ENCODE data around the gene CHSY3.

Gene CHSY3

GRCh38 chr5:130055572-130055971 lies 151.3 kb downstream of the CHSY3 start:
- H2BK120ac ChIP-seq (ENCODE audit: low read depth, low read length): no peak overlapping the region
- no peaks in the 10 kb centered on the region for H3K27me3 ChIP-seq (ENCODE audit: control insufficient read depth in 1 of 2, insufficient read depth in 1 of 2, low read length in 2 of 2)
- 75% methylated on average over 4 of the region's 4 CpGs for WGBS
- peaks cover 6% of the 10 kb centered on the region for H3K9me3 ChIP-seq (ENCODE audit: control insufficient read depth, low read length)
- H3K4me3 ChIP-seq (ENCODE audit: insufficient read depth in 1 of 2, low read depth in 1 of 2, low read length in 2 of 2): no peak overlapping the region
- no peak overlapping the region for H3K4ac ChIP-seq (ENCODE audit: low read depth in 1 of 2, low read length in 2 of 2)
- H3K36me3 ChIP-seq (ENCODE audit: control insufficient read depth in 1 of 2, insufficient read depth in 2 of 2, low read depth in 1 of 2, low read length in 2 of 2): no peaks in the 10 kb centered on the region
- no peak overlapping the region for H3K4me2 ChIP-seq (ENCODE audit: low read length, poor library complexity, severe bottlenecking)
- no peak overlapping the region for H2BK12ac ChIP-seq (ENCODE audit: low read length in 2 of 2)
- no peak overlapping the region for H2AFZ ChIP-seq (ENCODE audit: low read depth, low read length)
- H3K9ac ChIP-seq (ENCODE audit: low read length): no peak overlapping the region
- no peak overlapping the region for H3K18ac ChIP-seq (ENCODE audit: low read depth in 1 of 2, low read length in 2 of 2)
- no peak overlapping the region for H4K8ac ChIP-seq (ENCODE audit: low read length)
- no peak overlapping the region for H2AK5ac ChIP-seq (ENCODE audit: low read length, severe bottlenecking)
- no peak overlapping the region for H4K91ac ChIP-seq (ENCODE audit: low read length)
- H3K23ac ChIP-seq (ENCODE audit: low read length in 2 of 2): no peak overlapping the region
- H2BK15ac ChIP-seq (ENCODE audit: low read depth, poor library complexity, severe bottlenecking): no peak overlapping the region
- no peak overlapping the region for H3K27ac ChIP-seq (ENCODE audit: low read length, poor library complexity, severe bottlenecking)
- DNase-seq: no peak
- H2BK5ac ChIP-seq (ENCODE audit: low read depth, low read length, poor library complexity, severe bottlenecking): no peak overlapping the region
- H3K4me1 ChIP-seq (ENCODE audit: control insufficient read depth, insufficient read depth, low read depth, low read length): no peaks in the 10 kb centered on the region
- no peak overlapping the region for H3K14ac ChIP-seq (ENCODE audit: low read length in 2 of 2)
- H3K79me1 ChIP-seq (replicated peaks; ENCODE audit: low read length, poor library complexity, severe bottlenecking): no peaks in the 10 kb centered on the region

GRCh38 chr5:130061746-130062145 lies 157.5 kb downstream of the CHSY3 start:
- WGBS: 100% methylated on average over 1 of the region's 2 CpGs

GRCh38 chr5:130063603-130064002 lies 159.3 kb downstream of the CHSY3 start:
- 100% methylated on average over 1 of the region's 3 CpGs for WGBS

More at GRCh38 chr5:130061746-130062145, 157.5 kb downstream of the CHSY3 start:
- H2BK5ac ChIP-seq (ENCODE audit: low read depth, low read length, poor library complexity, severe bottlenecking): no peak overlapping the region
- H2BK12ac ChIP-seq (ENCODE audit: low read length in 2 of 2): no peak overlapping the region
- H3K9me3 ChIP-seq (ENCODE audit: control insufficient read depth, low read length): peaks cover 6% of the 10 kb centered on the region
- no peak overlapping the region for H4K8ac ChIP-seq (ENCODE audit: low read length)
- H2AFZ ChIP-seq (ENCODE audit: low read depth, low read length): no peak overlapping the region
- no peak overlapping the region for H4K91ac ChIP-seq (ENCODE audit: low read length)
- no peak overlapping the region for H2BK15ac ChIP-seq (ENCODE audit: low read depth, poor library complexity, severe bottlenecking)
- no peak overlapping the region for H3K4me2 ChIP-seq (ENCODE audit: low read length, poor library complexity, severe bottlenecking)
- no peak overlapping the region for H3K4me3 ChIP-seq (ENCODE audit: insufficient read depth in 1 of 2, low read depth in 1 of 2, low read length in 2 of 2)
- H3K79me1 ChIP-seq (replicated peaks; ENCODE audit: low read length, poor library complexity, severe bottlenecking): no peaks in the 10 kb centered on the region
- no peaks in the 10 kb centered on the region for H3K36me3 ChIP-seq (ENCODE audit: control insufficient read depth in 1 of 2, insufficient read depth in 2 of 2, low read depth in 1 of 2, low read length in 2 of 2)
- H3K27ac ChIP-seq (ENCODE audit: low read length, poor library complexity, severe bottlenecking): no peak overlapping the region
- no peak overlapping the region for H3K9ac ChIP-seq (ENCODE audit: low read length)
- H3K18ac ChIP-seq (ENCODE audit: low read depth in 1 of 2, low read length in 2 of 2): no peak overlapping the region
- H3K4me1 ChIP-seq (ENCODE audit: control insufficient read depth, insufficient read depth, low read depth, low read length): no peaks in the 10 kb centered on the region
- H3K27me3 ChIP-seq (ENCODE audit: control insufficient read depth in 1 of 2, insufficient read depth in 1 of 2, low read length in 2 of 2): no peaks in the 10 kb centered on the region
- no peak for DNase-seq
- no peak overlapping the region for H3K14ac ChIP-seq (ENCODE audit: low read length in 2 of 2)
- H2AK5ac ChIP-seq (ENCODE audit: low read length, severe bottlenecking): no peak overlapping the region
- no peak overlapping the region for H3K4ac ChIP-seq (ENCODE audit: low read depth in 1 of 2, low read length in 2 of 2)
- no peak overlapping the region for H3K23ac ChIP-seq (ENCODE audit: low read length in 2 of 2)
- H2BK120ac ChIP-seq (ENCODE audit: low read depth, low read length): no peak overlapping the region

GRCh38 chr5:130064484-130064883 lies 160.2 kb downstream of the CHSY3 start:
- no peak for DNase-seq
- Histone ChIP-seq H2AK5ac (ENCODE audit: low read length, severe bottlenecking) (no peak overlapping the region), H3K27me3 (ENCODE audit: control insufficient read depth in 1 of 2, insufficient read depth in 1 of 2, low read length in 2 of 2) (no peaks in the 10 kb centered on the region), H3K27ac (ENCODE audit: low read length, poor library complexity, severe bottlenecking) (no peak overlapping the region), H3K4me1 (ENCODE audit: control insufficient read depth, insufficient read depth, low read depth, low read length) (no peaks in the 10 kb centered on the region), H3K4me3 (ENCODE audit: insufficient read depth in 1 of 2, low read depth in 1 of 2, low read length in 2 of 2) (no peak overlapping the region), H2BK12ac (ENCODE audit: low read length in 2 of 2) (no peak overlapping the region), H3K9me3 (ENCODE audit: control insufficient read depth, low read length) (peaks cover 6% of the 10 kb centered on the region), H3K9ac (ENCODE audit: low read length) (no peak overlapping the region), H3K23ac (ENCODE audit: low read length in 2 of 2) (no peak overlapping the region), H3K4ac (ENCODE audit: low read depth in 1 of 2, low read length in 2 of 2) (no peak overlapping the region), H3K79me1 (replicated peaks; ENCODE audit: low read length, poor library complexity, severe bottlenecking) (no peaks in the 10 kb centered on the region), H3K36me3 (ENCODE audit: control insufficient read depth in 1 of 2, insufficient read depth in 2 of 2, low read depth in 1 of 2, low read length in 2 of 2) (no peaks in the 10 kb centered on the region), H3K14ac (ENCODE audit: low read length in 2 of 2) (no peak overlapping the region), H4K91ac (ENCODE audit: low read length) (no peak overlapping the region), H2BK5ac (ENCODE audit: low read depth, low read length, poor library complexity, severe bottlenecking) (no peak overlapping the region), H3K4me2 (ENCODE audit: low read length, poor library complexity, severe bottlenecking) (no peak overlapping the region), H2BK120ac (ENCODE audit: low read depth, low read length) (no peak overlapping the region), H2AFZ (ENCODE audit: low read depth, low read length) (no peak overlapping the region), H2BK15ac (ENCODE audit: low read depth, poor library complexity, severe bottlenecking) (no peak overlapping the region), H4K8ac (ENCODE audit: low read length) (no peak overlapping the region), H3K18ac (ENCODE audit: low read depth in 1 of 2, low read length in 2 of 2) (no peak overlapping the region)
- 100% methylated on average over 2 of the region's 3 CpGs for WGBS

More at GRCh38 chr5:130063603-130064002, 159.3 kb downstream of the CHSY3 start:
- Histone ChIP-seq H3K23ac (ENCODE audit: low read length in 2 of 2) (no peak overlapping the region), H2AFZ (ENCODE audit: low read depth, low read length) (no peak overlapping the region), H3K9ac (ENCODE audit: low read length) (no peak overlapping the region), H2BK5ac (ENCODE audit: low read depth, low read length, poor library complexity, severe bottlenecking) (no peak overlapping the region), H3K4ac (ENCODE audit: low read depth in 1 of 2, low read length in 2 of 2) (no peak overlapping the region), H2AK5ac (ENCODE audit: low read length, severe bottlenecking) (no peak overlapping the region), H3K27ac (ENCODE audit: low read length, poor library complexity, severe bottlenecking) (no peak overlapping the region), H3K36me3 (ENCODE audit: control insufficient read depth in 1 of 2, insufficient read depth in 2 of 2, low read depth in 1 of 2, low read length in 2 of 2) (no peaks in the 10 kb centered on the region), H2BK15ac (ENCODE audit: low read depth, poor library complexity, severe bottlenecking) (no peak overlapping the region), H4K8ac (ENCODE audit: low read length) (no peak overlapping the region), H3K4me3 (ENCODE audit: insufficient read depth in 1 of 2, low read depth in 1 of 2, low read length in 2 of 2) (no peak overlapping the region), H3K27me3 (ENCODE audit: control insufficient read depth in 1 of 2, insufficient read depth in 1 of 2, low read length in 2 of 2) (no peaks in the 10 kb centered on the region), H3K9me3 (ENCODE audit: control insufficient read depth, low read length) (peaks cover 6% of the 10 kb centered on the region), H3K79me1 (replicated peaks; ENCODE audit: low read length, poor library complexity, severe bottlenecking) (no peaks in the 10 kb centered on the region), H3K18ac (ENCODE audit: low read depth in 1 of 2, low read length in 2 of 2) (no peak overlapping the region), H3K4me1 (ENCODE audit: control insufficient read depth, insufficient read depth, low read depth, low read length) (no peaks in the 10 kb centered on the region), H4K91ac (ENCODE audit: low read length) (no peak overlapping the region), H2BK120ac (ENCODE audit: low read depth, low read length) (no peak overlapping the region), H3K4me2 (ENCODE audit: low read length, poor library complexity, severe bottlenecking) (no peak overlapping the region), H2BK12ac (ENCODE audit: low read length in 2 of 2) (no peak overlapping the region), H3K14ac (ENCODE audit: low read length in 2 of 2) (no peak overlapping the region)
- DNase-seq: no peak
